HT1080 (cell line): ENCODE measurements around the gene ATRX. TPM values are rescaled to one million over a fixed set of nuclear protein-coding genes. Genes with fewer than 3 reads are reported as not detected.
A peak's percentile ranks its signal among the peaks of the same experiment; 100 is the strongest.
"Not testable (repeated sequence)": the region's sequence is repeated elsewhere in the genome, so short reads cannot be mapped to it uniquely, and the experiment has no call there.

ENCODE experiments used
- DNase-seq: peaks from one replicate; pipeline ENCODE4 v3.0.0-alpha.2; 2015; ENCODE audit warnings: low read depth
- small RNA-seq: library from RNA; depleted of rRNA; stranded (forward); fragments of <200 nt; gene quantifications from one replicate; pipeline ENCODE3, GENCODE V24; 2014
- total RNA-seq: library from RNA; depleted of rRNA; stranded (reverse); fragments of >200 nt; shearing (Covaris generic); gene quantifications from 2 replicates; pipeline ENCODE4 v1.2.3, GENCODE V29; 2014; rRNA removed

Gene ATRX
- total RNA-seq, 1 experiment from 2014 or later: 41.2 TPM

- peak; percentile 20 for DNase-seq
Measured at GRCh38 chrX:77505227-77505626, 280.8 kb downstream of the ATRX start.

- no peak for DNase-seq
Measured at GRCh38 chrX:77502951-77503525, 283.0 kb downstream of the ATRX start.

- not testable (repeated sequence) for DNase-seq
Measured at GRCh38 chrX:77500164-77500563, 285.9 kb downstream of the ATRX start.

- DNase-seq: peak; percentile 54
Measured at GRCh38 chrX:77493677-77494553, 292.1 kb downstream of the ATRX start.

GRCh38 chrX:77484045-77484444 lies 302.0 kb downstream of the ATRX start:
- DNase-seq: no peak

GRCh38 chrX:77455437-77455836 lies 330.6 kb downstream of the ATRX start:
- DNase-seq: no peak

Small RNA genes within 50 kb of the gene (small RNA-seq; reads per million reads assigned to genes)
- not detected for gene FABP5P15

Other genes with a start within 250 kb of the ATRX start
- 39.4 and 49.4 TPM in 2 replicates for gene MAGT1, start 109.2 kb upstream of the ATRX start, total RNA-seq
- 382 and 476 TPM in 2 replicates for gene COX7B, start 113.3 kb upstream of the ATRX start, total RNA-seq
- 3.1 and 3.3 TPM in 2 replicates for gene ATP7A, start 124.5 kb upstream of the ATRX start, total RNA-seq
- gene PGAM4, start 183.4 kb upstream of the ATRX start, total RNA-seq: 0.84 and 1.4 TPM in 2 replicates